HEK293 (cell line): ENCODE measurements around the gene SCFD2.

Source experiments
- CTCF ChIA-PET: fragments of 350-600 bp; formaldehyde crosslinking; extraction: SDS; loops from one replicate; lab custom pipeline; 2021; ENCODE audit warnings: antibody characterized with exemption; lab: Yijun Ruan, JAX
- POLR2A ChIA-PET: fragments of 300-600 bp; formaldehyde crosslinking; extraction: SDS; loops from one replicate; lab custom pipeline; 2020; ENCODE audit warnings: antibody characterized with exemption, inconsistent platforms; lab: Yijun Ruan, JAX
- H3K27ac ChIP-seq: fragments of 200-500 bp; sonication (Bioruptor generic); 2 replicates; pipeline ENCODE4 v1.5.1; 2014; ENCODE audit warnings: low read depth, low read length, control low read depth, inconsistent platforms; ENCODE audit errors: extremely low read depth
- H3K36me3 ChIP-seq, 2 experiments: fragments of 200-500 bp in 1 of 2; sonication (Bioruptor generic) in 1 of 2; 1 replicate in 1 of 2; 2 replicates in 1 of 2; pipeline ENCODE4 v1.5.1; 2014 to 2017; ENCODE audit warnings: inconsistent platforms in 2 of 2, low read length in 2 of 2; ENCODE audit not compliant: control insufficient read depth in 2 of 2, insufficient read depth in 1 of 2
- H3K4me1 ChIP-seq: fragments of 200-500 bp; sonication (Bioruptor generic); 2 replicates; pipeline ENCODE4 v1.5.1; 2014; ENCODE audit warnings: mild to moderate bottlenecking, low read length, inconsistent platforms; ENCODE audit not compliant: control insufficient read depth, insufficient read depth
- H3K4me3 ChIP-seq: 2 replicates; pipeline ENCODE4 v1.5.1; 2011; ENCODE audit warnings: low read depth, mild to moderate bottlenecking, control low read depth, low read length, moderate library complexity
- H3K9me3 ChIP-seq: fragments of 200-500 bp; sonication (Bioruptor generic); 2 replicates; pipeline ENCODE4 v1.5.1; 2014; ENCODE audit warnings: low read depth, low read length, inconsistent platforms; ENCODE audit not compliant: control insufficient read depth, insufficient read depth
- ZNF16 ChIP-seq: fragments of 450-650 bp; formaldehyde crosslinking; IDR thresholded peaks from 2 replicates; pipeline ENCODE4 v1.5.1; 2016; ENCODE audit warnings: low read depth, missing biosample characterization, missing genetic modification characterization
- ZNF169 ChIP-seq: fragments of 450-650 bp; formaldehyde crosslinking; IDR thresholded peaks from 2 replicates; pipeline ENCODE4 v1.5.1; 2016; ENCODE audit warnings: missing biosample characterization, missing genetic modification characterization
- ZNF174 ChIP-seq: fragments of 450-650 bp; formaldehyde crosslinking; IDR thresholded peaks from 2 replicates; pipeline ENCODE4 v1.5.0; 2017; ENCODE audit warnings: missing biosample characterization, mild to moderate bottlenecking, missing genetic modification characterization
- ZNF175 ChIP-seq: fragments of 450-650 bp; formaldehyde crosslinking; IDR thresholded peaks from 2 replicates; pipeline ENCODE4 v1.5.1; 2016; ENCODE audit warnings: missing biosample characterization, missing genetic modification characterization
- ZNF184 ChIP-seq: fragments of 450-650 bp; IDR thresholded peaks from 2 replicates; pipeline ENCODE4 v1.5.1; 2018; ENCODE audit warnings: missing biosample characterization, mild to moderate bottlenecking, missing genetic modification characterization
- ZNF341 ChIP-seq: fragments of 450-650 bp; formaldehyde crosslinking; IDR thresholded peaks from 2 replicates; pipeline ENCODE4; 2016; ENCODE audit warnings: low read depth, missing biosample characterization, missing genetic modification characterization
- ZNF354C ChIP-seq: fragments of 450-650 bp; formaldehyde crosslinking; IDR thresholded peaks from 2 replicates; pipeline ENCODE4 v1.5.1; 2016; ENCODE audit warnings: missing biosample characterization, missing genetic modification characterization, low read depth, borderline replicate concordance
- ZNF391 ChIP-seq: fragments of 450-650 bp; formaldehyde crosslinking; IDR thresholded peaks from 2 replicates; pipeline ENCODE4 v1.5.1; 2016; ENCODE audit warnings: low read depth, missing biosample characterization, missing genetic modification characterization, borderline replicate concordance
- ZNF596 ChIP-seq: fragments of 450-650 bp; IDR thresholded peaks from 2 replicates; pipeline ENCODE4 v1.5.0; 2018; ENCODE audit warnings: missing biosample characterization, mild to moderate bottlenecking, missing genetic modification characterization, moderate library complexity
- ZNF654 ChIP-seq: fragments of 450-650 bp; formaldehyde crosslinking; IDR thresholded peaks from 2 replicates; pipeline ENCODE4 v1.5.1; 2016; ENCODE audit warnings: low read depth, missing biosample characterization, missing genetic modification characterization
- ZNF658 ChIP-seq: fragments of 450-650 bp; formaldehyde crosslinking; IDR thresholded peaks from 2 replicates; pipeline ENCODE4; 2016; ENCODE audit warnings: missing biosample characterization, missing genetic modification characterization
- ZNF664 ChIP-seq: fragments of 450-650 bp; formaldehyde crosslinking; IDR thresholded peaks from 2 replicates; pipeline ENCODE4 v1.5.1; 2016; ENCODE audit warnings: missing biosample characterization, missing genetic modification characterization
- ZNF707 ChIP-seq: fragments of 450-650 bp; formaldehyde crosslinking; IDR thresholded peaks from 2 replicates; pipeline ENCODE4 v1.5.1; 2016; ENCODE audit warnings: missing biosample characterization, missing genetic modification characterization
- ZSCAN23 ChIP-seq: fragments of 450-650 bp; formaldehyde crosslinking; IDR thresholded peaks from 2 replicates; pipeline ENCODE4 v1.5.1; 2016; ENCODE audit warnings: missing biosample characterization, missing genetic modification characterization
- TF ChIP-seq, protein P1 (sequence below): fragments of 450-650 bp; formaldehyde crosslinking; IDR thresholded peaks from 2 replicates; pipeline ENCODE4 v1.5.1; 2017; ENCODE audit warnings: missing biosample characterization, missing genetic modification characterization
- TF ChIP-seq, protein P2 (sequence below): fragments of 450-650 bp; formaldehyde crosslinking; conservative IDR thresholded peaks from 2 replicates; pipeline ENCODE4 v1.5.1; 2016; ENCODE audit warnings: low read depth, missing biosample characterization, missing genetic modification characterization
- TF ChIP-seq, protein P3 (sequence below): fragments of 450-650 bp; IDR thresholded peaks from 2 replicates; pipeline ENCODE4 v1.5.1; 2018; ENCODE audit warnings: missing biosample characterization, mild to moderate bottlenecking, missing genetic modification characterization

SCFD2 gene

DNA sequence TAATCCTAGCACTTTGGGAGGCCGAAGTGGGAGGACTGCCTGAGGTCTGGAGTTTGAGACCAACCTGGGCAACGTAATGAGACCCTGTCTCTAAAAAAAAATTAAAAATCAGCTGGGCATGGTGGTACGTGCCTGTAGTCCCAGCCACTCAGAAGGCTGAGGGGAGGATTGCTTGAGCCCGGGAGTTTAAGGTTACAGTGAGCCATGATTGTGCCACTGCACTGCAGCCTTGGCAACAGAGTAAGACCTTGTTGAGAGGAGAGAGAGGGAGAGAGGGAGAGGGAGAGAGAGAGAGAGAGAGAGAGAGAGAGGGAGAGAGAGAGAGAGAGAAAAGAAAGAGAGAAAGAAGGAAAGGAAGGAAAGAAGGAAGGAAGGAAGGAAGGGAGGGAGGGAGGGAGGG, 358.8 kb downstream of the SCFD2 start:
- no peak for TF ChIP-seq ZNF391 (tag by site-specific recombination)
- TF ChIP-seq ZNF169 (tag by site-specific recombination), result no peak
- peak; percentile 82; the same call in 1 of the 2 replicates for TF ChIP-seq ZNF596
- TF ChIP-seq ZNF664 (tag by site-specific recombination), result no peak
- Histone ChIP-seq H3K27ac (no peak overlapping the region), H3K36me3 (no peaks in the 10 kb centered on the region), H3K4me3 (no peak overlapping the region), H3K9me3 (no peaks in the 10 kb centered on the region), H3K4me1 (0 out of 2 replicates have a peak, but pooled peaks cover 3% of the 10 kb centered on the region)
- CTCF ChIA-PET, result interaction anchor here (0.6 to 0.8 kb wide), 2 partner anchors 8 to 461 kb away, joined by 3 read pairs; no protein-coding TSS in a partner anchor
- POLR2A ChIA-PET, result interaction anchor here (0.8 kb wide), 1 partner anchor 405 kb away, joined by 3 read pairs; no protein-coding TSS in a partner anchor

DNA sequence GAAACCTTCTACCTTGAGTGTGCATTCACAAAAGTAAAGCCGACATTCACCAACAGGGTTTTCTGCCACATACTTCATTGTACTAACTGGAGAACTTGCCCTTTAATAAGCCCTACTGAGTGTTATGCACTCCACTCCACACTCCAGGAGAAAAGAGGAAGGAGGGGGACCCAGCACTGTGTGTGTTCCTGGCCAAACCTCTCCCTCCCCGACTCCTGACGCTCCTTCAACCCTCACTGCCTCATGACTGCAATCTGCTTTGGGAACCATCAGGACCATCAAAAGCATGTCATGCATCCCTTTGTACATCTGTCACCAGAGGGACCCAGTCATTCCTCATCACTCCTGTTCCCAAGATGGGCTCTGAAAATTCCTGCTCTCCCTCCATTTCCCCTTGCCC, 360.1 kb downstream of the SCFD2 start:
- ChIA-PET CTCF (no interaction called here), POLR2A (no interaction called here)
- no peak overlapping the region for H3K4me3 ChIP-seq
- TF ChIP-seq ZNF184 (tag by site-specific recombination) (no peak), ZSCAN23 (tag by site-specific recombination) (no peak), ZNF341 (tag by site-specific recombination) (no peak), ZNF654 (tag by site-specific recombination) (no peak), ZNF707 (tag by site-specific recombination) (no peak), ZNF175 (tag by site-specific recombination) (no peak), ZNF354C (tag by site-specific recombination) (no peak), ZNF16 (tag by site-specific recombination) (no peak), ZNF658 (tag by site-specific recombination) (no peak), ZNF174 (tag by site-specific recombination) (no peak)
- TF ChIP-seq, protein P1, sequence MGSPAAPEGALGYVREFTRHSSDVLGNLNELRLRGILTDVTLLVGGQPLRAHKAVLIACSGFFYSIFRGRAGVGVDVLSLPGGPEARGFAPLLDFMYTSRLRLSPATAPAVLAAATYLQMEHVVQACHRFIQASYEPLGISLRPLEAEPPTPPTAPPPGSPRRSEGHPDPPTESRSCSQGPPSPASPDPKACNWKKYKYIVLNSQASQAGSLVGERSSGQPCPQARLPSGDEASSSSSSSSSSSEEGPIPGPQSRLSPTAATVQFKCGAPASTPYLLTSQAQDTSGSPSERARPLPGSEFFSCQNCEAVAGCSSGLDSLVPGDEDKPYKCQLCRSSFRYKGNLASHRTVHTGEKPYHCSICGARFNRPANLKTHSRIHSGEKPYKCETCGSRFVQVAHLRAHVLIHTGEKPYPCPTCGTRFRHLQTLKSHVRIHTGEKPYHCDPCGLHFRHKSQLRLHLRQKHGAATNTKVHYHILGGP (tag by site-specific recombination), result no peak
- TF ChIP-seq, protein P2, sequence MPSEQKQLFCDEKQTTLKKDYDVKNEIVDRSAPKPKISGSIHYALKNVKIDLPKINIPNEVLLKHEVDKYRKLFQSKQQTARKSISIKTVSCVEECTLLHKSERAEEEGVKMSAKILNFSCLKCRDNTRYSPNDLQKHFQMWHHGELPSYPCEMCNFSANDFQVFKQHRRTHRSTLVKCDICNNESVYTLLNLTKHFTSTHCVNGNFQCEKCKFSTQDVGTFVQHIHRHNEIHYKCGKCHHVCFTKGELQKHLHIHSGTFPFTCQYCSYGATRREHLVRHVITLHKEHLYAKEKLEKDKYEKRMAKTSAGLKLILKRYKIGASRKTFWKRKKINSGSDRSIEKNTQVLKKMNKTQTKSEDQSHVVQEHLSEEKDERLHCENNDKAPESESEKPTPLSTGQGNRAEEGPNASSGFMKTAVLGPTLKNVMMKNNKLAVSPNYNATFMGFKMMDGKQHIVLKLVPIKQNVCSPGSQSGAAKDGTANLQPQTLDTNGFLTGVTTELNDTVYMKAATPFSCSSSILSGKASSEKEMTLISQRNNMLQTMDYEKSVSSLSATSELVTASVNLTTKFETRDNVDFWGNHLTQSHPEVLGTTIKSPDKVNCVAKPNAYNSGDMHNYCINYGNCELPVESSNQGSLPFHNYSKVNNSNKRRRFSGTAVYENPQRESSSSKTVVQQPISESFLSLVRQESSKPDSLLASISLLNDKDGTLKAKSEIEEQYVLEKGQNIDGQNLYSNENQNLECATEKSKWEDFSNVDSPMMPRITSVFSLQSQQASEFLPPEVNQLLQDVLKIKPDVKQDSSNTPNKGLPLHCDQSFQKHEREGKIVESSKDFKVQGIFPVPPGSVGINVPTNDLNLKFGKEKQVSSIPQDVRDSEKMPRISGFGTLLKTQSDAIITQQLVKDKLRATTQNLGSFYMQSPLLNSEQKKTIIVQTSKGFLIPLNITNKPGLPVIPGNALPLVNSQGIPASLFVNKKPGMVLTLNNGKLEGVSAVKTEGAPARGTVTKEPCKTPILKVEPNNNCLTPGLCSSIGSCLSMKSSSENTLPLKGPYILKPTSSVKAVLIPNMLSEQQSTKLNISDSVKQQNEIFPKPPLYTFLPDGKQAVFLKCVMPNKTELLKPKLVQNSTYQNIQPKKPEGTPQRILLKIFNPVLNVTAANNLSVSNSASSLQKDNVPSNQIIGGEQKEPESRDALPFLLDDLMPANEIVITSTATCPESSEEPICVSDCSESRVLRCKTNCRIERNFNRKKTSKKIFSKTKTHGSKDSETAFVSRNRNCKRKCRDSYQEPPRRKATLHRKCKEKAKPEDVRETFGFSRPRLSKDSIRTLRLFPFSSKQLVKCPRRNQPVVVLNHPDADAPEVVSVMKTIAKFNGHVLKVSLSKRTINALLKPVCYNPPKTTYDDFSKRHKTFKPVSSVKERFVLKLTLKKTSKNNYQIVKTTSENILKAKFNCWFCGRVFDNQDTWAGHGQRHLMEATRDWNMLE (tag by site-specific recombination), result no peak
- TF ChIP-seq, protein P3, sequence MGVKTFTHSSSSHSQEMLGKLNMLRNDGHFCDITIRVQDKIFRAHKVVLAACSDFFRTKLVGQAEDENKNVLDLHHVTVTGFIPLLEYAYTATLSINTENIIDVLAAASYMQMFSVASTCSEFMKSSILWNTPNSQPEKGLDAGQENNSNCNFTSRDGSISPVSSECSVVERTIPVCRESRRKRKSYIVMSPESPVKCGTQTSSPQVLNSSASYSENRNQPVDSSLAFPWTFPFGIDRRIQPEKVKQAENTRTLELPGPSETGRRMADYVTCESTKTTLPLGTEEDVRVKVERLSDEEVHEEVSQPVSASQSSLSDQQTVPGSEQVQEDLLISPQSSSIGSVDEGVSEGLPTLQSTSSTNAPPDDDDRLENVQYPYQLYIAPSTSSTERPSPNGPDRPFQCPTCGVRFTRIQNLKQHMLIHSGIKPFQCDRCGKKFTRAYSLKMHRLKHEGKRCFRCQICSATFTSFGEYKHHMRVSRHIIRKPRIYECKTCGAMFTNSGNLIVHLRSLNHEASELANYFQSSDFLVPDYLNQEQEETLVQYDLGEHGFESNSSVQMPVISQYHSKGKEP (tag by site-specific recombination), result no peak
- TF ChIP-seq, all 188 proteins: peak for 0
- Histone ChIP-seq H3K36me3 (no peaks in the 10 kb centered on the region), H3K4me1 (no peaks in the 10 kb centered on the region), H3K27ac (no peak overlapping the region), H3K9me3 (no peaks in the 10 kb centered on the region)
